Osteocyte (in vitro differentiated cells): ENCODE data around the gene RGS3. TPM values are rescaled to one million over a fixed set of nuclear protein-coding genes. Genes with fewer than 3 reads are reported as not detected.

Source experiments
- DNase-seq: peaks from one replicate; pipeline ENCODE4 v3.0.0; 2021; ENCODE audit warnings: mixed read lengths; ENCODE audit not compliant: unreplicated experiment; ENCODE audit errors: extremely low spot score
- H3K27ac Mint-ChIP-seq: one replicate; pipeline ENCODE4 v1.8.0; 2021; ENCODE audit warnings: mild to moderate bottlenecking, mixed read lengths; ENCODE audit not compliant: unreplicated experiment
- H3K27me3 Mint-ChIP-seq: one replicate; pipeline ENCODE4 v1.8.0; 2021; ENCODE audit warnings: mixed read lengths; ENCODE audit not compliant: unreplicated experiment
- H3K36me3 Mint-ChIP-seq: one replicate; pipeline ENCODE4 v1.8.0; 2021; ENCODE audit warnings: mixed read lengths; ENCODE audit not compliant: unreplicated experiment
- H3K4me1 Mint-ChIP-seq: one replicate; pipeline ENCODE4 v1.8.0; 2021; ENCODE audit warnings: mixed read lengths; ENCODE audit not compliant: unreplicated experiment
- H3K4me3 Mint-ChIP-seq: one replicate; pipeline ENCODE4 v1.8.0; 2021; ENCODE audit warnings: mild to moderate bottlenecking, moderate library complexity, mixed read lengths; ENCODE audit not compliant: unreplicated experiment
- H3K9me3 Mint-ChIP-seq: one replicate; pipeline ENCODE4 v1.8.0; 2021; ENCODE audit warnings: mixed read lengths; ENCODE audit not compliant: unreplicated experiment
- total RNA-seq: library from RNA; stranded (reverse); gene quantifications from 2 replicates; pipeline ENCODE4 v1.2.1, GENCODE V29; 2021
- TF ChIP-seq, protein P1 (sequence below): fragments of 200-600 bp; sonication (generic); IDR thresholded peaks from 2 replicates; pipeline ENCODE4 v1.5.0; 2021; ENCODE audit warnings: antibody characterized with exemption, mild to moderate bottlenecking, moderate library complexity

The RGS3 gene
- total RNA-seq, 1 donor from 2014 or later = 67.8 TPM

- H3K27ac Mint-ChIP-seq = no peak overlapping the region
- DNase-seq = no peak
- H3K36me3 Mint-ChIP-seq = no peaks in the 10 kb centered on the region
- H3K9me3 Mint-ChIP-seq = no peaks in the 10 kb centered on the region
- no peaks in the 10 kb centered on the region for H3K27me3 Mint-ChIP-seq
- TF ChIP-seq, protein P1, sequence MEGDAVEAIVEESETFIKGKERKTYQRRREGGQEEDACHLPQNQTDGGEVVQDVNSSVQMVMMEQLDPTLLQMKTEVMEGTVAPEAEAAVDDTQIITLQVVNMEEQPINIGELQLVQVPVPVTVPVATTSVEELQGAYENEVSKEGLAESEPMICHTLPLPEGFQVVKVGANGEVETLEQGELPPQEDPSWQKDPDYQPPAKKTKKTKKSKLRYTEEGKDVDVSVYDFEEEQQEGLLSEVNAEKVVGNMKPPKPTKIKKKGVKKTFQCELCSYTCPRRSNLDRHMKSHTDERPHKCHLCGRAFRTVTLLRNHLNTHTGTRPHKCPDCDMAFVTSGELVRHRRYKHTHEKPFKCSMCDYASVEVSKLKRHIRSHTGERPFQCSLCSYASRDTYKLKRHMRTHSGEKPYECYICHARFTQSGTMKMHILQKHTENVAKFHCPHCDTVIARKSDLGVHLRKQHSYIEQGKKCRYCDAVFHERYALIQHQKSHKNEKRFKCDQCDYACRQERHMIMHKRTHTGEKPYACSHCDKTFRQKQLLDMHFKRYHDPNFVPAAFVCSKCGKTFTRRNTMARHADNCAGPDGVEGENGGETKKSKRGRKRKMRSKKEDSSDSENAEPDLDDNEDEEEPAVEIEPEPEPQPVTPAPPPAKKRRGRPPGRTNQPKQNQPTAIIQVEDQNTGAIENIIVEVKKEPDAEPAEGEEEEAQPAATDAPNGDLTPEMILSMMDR = no peak
- H3K4me3 Mint-ChIP-seq = no peak overlapping the region
- H3K4me1 Mint-ChIP-seq = no peaks in the 10 kb centered on the region
Measured at GRCh38 chr9:113444736-113445135, 18.8 kb upstream of the RGS3 start.

DNA sequence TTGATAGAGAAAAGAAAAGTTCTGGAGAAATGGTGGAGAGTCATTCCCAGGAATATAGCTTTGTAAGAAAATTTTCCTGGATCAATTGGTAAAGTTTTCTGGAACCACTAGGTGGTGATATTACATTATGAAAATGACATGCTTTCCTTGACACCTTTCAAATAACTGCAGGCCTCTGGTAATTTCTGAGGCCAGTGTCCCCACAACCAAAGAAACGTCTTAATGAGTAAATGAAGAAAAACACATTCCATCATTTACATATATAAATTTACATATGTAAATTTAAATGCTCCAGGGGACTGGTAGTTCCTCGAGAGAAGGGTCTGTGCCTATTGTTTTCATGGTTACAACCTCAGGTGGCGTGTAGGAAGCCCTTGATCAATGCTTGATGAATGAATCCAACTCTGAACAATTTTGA is 17.2 kb upstream of the RGS3 start:
- no peaks in the 10 kb centered on the region for H3K9me3 Mint-ChIP-seq
- no peak for DNase-seq
- no peaks in the 10 kb centered on the region for H3K27me3 Mint-ChIP-seq
- H3K4me1 Mint-ChIP-seq = no peaks in the 10 kb centered on the region
- H3K4me3 Mint-ChIP-seq = no peak overlapping the region
- TF ChIP-seq, protein P1 = peak; percentile 78
- H3K36me3 Mint-ChIP-seq = no peaks in the 10 kb centered on the region
- H3K27ac Mint-ChIP-seq = no peak overlapping the region

GRCh38 chr9:113449376-113449775 is 14.2 kb upstream of the RGS3 start:
- peaks cover 5% of the 10 kb centered on the region for H3K4me1 Mint-ChIP-seq
- TF ChIP-seq, protein P1 = no peak
- DNase-seq = no peak

DNA sequence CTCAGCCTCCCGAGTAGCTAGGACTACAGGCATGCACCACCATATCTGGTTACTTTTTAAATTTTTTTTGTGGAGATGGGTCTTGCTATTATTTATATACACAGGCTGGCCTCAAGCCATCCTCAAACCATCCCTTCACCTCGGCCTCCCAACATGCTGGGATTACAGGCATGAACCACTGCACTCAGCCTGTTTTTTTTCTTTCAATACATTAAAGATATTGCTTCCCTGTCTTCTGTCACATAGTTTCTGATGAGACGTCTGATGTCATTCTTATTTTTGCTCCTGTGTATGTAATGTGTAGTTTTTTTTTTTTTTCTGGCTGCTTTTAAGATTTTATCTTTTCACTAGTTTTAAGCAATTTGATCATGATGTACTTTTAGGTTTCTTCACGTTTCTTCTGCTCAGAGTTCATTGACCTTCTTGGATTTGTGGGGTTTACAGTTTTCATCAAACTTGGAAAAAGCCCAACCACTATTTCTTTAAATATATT is 11.4 kb upstream of the RGS3 start:
- Mint-ChIP-seq H3K27me3 (no peaks in the 10 kb centered on the region), H3K4me3 (no peak overlapping the region), H3K27ac (no peak overlapping the region), H3K9me3 (no peaks in the 10 kb centered on the region), H3K36me3 (no peaks in the 10 kb centered on the region), H3K4me1 (peaks cover 27% of the 10 kb centered on the region)
- TF ChIP-seq, protein P1 = no peak
- no peak for DNase-seq

More at GRCh38 chr9:113449376-113449775, 14.2 kb upstream of the RGS3 start:
- Mint-ChIP-seq H3K36me3 (no peaks in the 10 kb centered on the region), H3K9me3 (no peaks in the 10 kb centered on the region), H3K27ac (no peak overlapping the region), H3K27me3 (no peaks in the 10 kb centered on the region), H3K4me3 (no peak overlapping the region)

GRCh38 chr9:113454914-113455761 is 8.4 kb upstream of the RGS3 start:
- no peaks in the 10 kb centered on the region for H3K36me3 Mint-ChIP-seq
- peaks cover 30% of the 10 kb centered on the region for H3K4me1 Mint-ChIP-seq
- H3K27me3 Mint-ChIP-seq = no peaks in the 10 kb centered on the region
- peak; percentile 53 for DNase-seq
- H3K4me3 Mint-ChIP-seq = no peak overlapping the region
- peak overlapping the region; percentile 95 for H3K27ac Mint-ChIP-seq
- TF ChIP-seq, protein P1 = no peak
- no peaks in the 10 kb centered on the region for H3K9me3 Mint-ChIP-seq
